Measurements from ENCODE around the gene MAPK6. TPM values are rescaled to one million over a fixed set of nuclear protein-coding genes. Genes with fewer than 3 reads are reported as not detected.
"Not testable (repeated sequence)": the region's sequence is repeated elsewhere in the genome, so short reads cannot be mapped to it uniquely, and the experiment has no call there.

MAPK6 gene
- total RNA-seq, 2 experiments from 2014 or later = 21.3 to 25.5 TPM

DNA sequence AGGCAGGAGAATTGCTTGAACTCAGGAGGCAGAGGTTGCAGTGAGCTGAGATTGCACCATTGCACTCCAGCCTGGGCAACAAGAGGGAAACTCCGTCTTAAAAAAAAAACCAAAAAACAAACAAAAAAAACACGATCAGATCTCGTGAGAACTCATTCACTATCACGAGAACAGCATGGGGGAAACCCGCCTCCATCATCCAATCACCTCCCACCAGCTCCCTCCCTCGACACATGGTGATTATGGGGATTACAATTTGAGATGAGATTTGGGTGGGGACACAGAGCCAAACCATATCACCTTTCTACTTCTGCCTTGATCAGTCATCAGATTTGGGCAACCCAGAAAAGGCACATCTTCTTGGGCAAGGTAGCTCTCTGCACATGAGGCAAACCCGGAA is 15.9 kb upstream of the MAPK6 start:
- H3K4me3 Mint-ChIP-seq; ATAC-seq (ENCODE audit: low read depth); H3K27ac Mint-ChIP-seq; H3K4me1 Mint-ChIP-seq; H3K27me3 Mint-ChIP-seq; DNase-seq; H3K9me3 Mint-ChIP-seq; H3K36me3 Mint-ChIP-seq: not testable (repeated sequence)
- POLR2A ChIA-PET = interaction anchor here (0.6 to 0.9 kb wide), 2 partner anchors 17 to 20 kb away, joined by 3 read pairs; no protein-coding TSS in a partner anchor

DNA sequence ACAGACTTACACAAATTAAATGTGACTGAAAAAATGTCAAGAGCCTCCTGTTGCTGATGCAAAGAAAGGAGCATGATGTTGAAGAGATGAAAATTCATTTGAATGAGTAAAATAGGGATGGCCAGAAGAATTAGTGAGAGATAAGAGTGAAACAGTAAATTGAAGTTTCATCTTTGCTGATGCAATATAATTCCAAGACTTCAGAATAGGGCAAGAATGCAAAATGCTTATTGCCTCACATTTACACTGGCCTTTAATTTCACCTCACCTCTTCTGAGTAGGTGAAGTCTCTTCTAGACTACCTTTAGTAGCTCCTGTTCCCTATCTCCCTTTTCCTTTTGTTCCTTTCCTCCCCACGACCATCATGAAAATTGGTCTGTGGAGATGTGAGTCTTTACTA is 15.3 kb upstream of the MAPK6 start:
- Mint-ChIP-seq H3K4me3 (no peak overlapping the region), H3K27ac (no peak overlapping the region), H3K4me1 (peaks cover 12% of the 10 kb centered on the region), H3K9me3 (no peaks in the 10 kb centered on the region), H3K36me3 (peaks cover 2% of the 10 kb centered on the region), H3K27me3 (no peaks in the 10 kb centered on the region)
- POLR2A ChIA-PET = no interaction called here
- DNase-seq (no peak), ATAC-seq (ENCODE audit: low read depth) (no peak)

DNA sequence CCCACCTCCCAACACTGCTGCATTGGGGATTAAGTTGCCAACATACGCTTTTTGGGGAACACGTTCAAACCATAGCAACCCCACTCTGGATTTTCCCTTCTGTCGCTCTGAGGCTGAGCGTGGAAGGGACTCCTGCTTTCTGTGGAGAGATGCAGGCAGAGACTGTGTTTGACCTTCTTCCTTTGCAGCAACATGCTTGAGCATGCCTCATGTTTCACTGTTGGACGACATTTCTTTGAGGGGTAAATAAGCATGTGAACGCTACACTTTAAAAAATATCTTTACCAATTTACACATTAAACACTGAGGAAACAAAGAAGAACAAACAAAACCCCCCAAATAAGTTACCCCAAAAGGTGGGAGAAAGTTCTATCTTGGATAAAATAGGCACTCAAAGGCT is 14.2 kb upstream of the MAPK6 start:
- ATAC-seq (ENCODE audit: low read depth) (no peak), DNase-seq (no peak)
- H3K27ac Mint-ChIP-seq = no peak overlapping the region
- H3K36me3 Mint-ChIP-seq = peaks cover 2% of the 10 kb centered on the region
- POLR2A ChIA-PET = no interaction called here
- H3K9me3 Mint-ChIP-seq = no peaks in the 10 kb centered on the region
- H3K4me3 Mint-ChIP-seq = no peak overlapping the region
- peaks cover 18% of the 10 kb centered on the region for H3K4me1 Mint-ChIP-seq
- no peaks in the 10 kb centered on the region for H3K27me3 Mint-ChIP-seq

DNA sequence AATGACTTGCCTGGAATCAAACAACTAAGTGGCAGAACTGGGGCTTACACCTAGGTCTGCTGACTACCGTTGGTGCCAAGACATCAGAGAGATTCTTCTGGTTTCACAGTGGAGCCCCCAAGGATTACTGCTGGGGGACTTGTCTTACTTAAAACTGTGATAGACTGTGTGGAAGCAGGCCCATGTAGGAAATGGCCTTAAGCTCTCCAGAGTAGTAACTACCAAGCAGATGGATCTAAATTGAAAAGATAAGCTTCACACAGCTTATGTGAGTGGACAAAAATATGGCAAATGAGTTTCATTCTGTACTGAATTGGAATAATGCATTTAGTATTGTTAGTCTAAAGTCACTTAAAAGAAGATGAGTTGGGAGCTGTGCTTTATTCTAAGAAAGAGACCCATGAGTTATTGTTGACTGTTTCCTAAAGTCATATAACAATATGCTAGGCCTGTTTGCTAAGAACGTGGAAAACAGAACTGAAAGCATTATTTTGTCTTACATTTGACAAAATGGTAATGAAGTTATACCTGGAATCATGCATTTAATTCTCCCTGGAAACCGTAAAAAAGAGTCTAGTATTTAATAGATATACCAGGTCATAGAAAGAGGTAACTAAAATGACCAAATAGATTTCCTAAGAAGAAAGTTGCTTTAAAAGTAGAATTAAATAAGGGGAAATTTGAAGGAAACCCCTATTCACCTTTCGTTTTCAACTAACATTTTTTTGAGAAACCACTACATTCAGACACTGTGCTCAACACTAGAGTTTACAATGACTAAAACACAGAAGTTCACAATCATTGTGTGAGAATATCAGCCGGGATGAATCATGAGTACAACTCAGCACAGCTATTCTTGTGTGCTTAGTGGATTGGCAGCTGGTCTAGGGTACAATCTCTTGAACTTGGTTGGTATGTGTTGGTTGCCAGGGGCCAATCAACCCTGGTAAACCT is 13.0 kb upstream of the MAPK6 start:
- H3K4me3 Mint-ChIP-seq = peak overlapping the region; percentile 2
- no peak overlapping the region for H3K27ac Mint-ChIP-seq
- no peaks in the 10 kb centered on the region for H3K27me3 Mint-ChIP-seq
- ATAC-seq (ENCODE audit: low read depth) = peak; percentile 58
- DNase-seq = no peak
- no peaks in the 10 kb centered on the region for H3K9me3 Mint-ChIP-seq
- peaks cover 2% of the 10 kb centered on the region for H3K36me3 Mint-ChIP-seq
- peaks cover 18% of the 10 kb centered on the region for H3K4me1 Mint-ChIP-seq
- POLR2A ChIA-PET = no interaction called here

DNA sequence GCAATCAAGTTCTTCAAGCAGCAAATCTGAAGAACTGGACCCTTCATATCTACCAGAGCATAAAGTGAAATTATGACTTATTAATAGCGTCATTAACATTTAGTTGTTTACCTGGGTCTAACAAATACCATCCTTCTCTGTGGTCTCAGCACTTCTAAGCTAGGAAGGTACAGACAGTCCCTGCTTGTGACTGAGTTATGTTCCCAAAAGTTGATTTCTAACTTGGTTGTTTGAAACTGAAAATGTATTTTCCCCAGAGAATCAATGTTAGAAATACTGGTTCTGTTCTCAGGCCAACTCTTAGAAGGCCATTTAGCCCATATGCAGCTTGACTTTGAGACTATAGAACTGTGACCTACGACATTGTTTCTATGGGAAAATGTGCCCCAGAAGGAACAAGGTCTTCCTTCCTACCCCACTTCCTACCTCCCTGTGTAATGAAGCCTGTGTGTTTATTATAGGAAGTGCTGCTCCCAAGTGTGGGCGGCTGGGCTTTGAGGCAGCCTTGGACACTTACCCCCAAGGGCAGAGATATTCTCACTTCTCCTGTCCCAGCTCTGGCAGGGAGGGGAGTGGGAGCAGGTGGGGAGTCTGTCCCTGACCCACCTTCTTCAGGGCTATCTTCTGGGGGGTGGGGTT is 12.2 kb upstream of the MAPK6 start:
- H3K9me3 Mint-ChIP-seq = no peaks in the 10 kb centered on the region
- H3K4me3 Mint-ChIP-seq = no peak overlapping the region
- H3K27me3 Mint-ChIP-seq = no peaks in the 10 kb centered on the region
- POLR2A ChIA-PET = interaction anchor here (0.7 to 0.8 kb wide), 2 partner anchors 11 to 30 kb away, joined by 3 to 4 read pairs; no protein-coding TSS in a partner anchor
- peaks cover 2% of the 10 kb centered on the region for H3K36me3 Mint-ChIP-seq
- ATAC-seq (ENCODE audit: low read depth) = no peak
- H3K4me1 Mint-ChIP-seq = peaks cover 18% of the 10 kb centered on the region
- no peak overlapping the region for H3K27ac Mint-ChIP-seq
- no peak for DNase-seq

DNA sequence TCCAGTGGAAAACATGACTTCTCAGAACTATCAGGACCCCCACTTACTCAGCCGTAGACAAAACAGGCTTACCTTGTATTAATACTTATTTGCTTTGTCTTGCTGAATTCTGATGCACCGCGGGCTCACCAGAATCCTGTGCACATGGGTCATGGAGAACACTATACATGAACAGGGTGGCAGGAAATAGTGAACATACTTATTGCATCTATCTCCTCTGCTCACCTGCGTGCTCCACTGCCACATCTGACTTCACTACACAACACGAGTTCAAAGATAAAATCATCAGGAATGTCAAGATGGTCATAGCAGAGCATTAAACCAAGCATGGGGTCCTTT is 10.7 kb upstream of the MAPK6 start:
- Mint-ChIP-seq H3K9me3 (no peaks in the 10 kb centered on the region), H3K4me1 (peaks cover 28% of the 10 kb centered on the region), H3K4me3 (no peak overlapping the region), H3K27ac (no peak overlapping the region), H3K36me3 (no peaks in the 10 kb centered on the region), H3K27me3 (no peaks in the 10 kb centered on the region)
- POLR2A ChIA-PET = no interaction called here
- ATAC-seq (ENCODE audit: low read depth) (no peak), DNase-seq (no peak)

DNA sequence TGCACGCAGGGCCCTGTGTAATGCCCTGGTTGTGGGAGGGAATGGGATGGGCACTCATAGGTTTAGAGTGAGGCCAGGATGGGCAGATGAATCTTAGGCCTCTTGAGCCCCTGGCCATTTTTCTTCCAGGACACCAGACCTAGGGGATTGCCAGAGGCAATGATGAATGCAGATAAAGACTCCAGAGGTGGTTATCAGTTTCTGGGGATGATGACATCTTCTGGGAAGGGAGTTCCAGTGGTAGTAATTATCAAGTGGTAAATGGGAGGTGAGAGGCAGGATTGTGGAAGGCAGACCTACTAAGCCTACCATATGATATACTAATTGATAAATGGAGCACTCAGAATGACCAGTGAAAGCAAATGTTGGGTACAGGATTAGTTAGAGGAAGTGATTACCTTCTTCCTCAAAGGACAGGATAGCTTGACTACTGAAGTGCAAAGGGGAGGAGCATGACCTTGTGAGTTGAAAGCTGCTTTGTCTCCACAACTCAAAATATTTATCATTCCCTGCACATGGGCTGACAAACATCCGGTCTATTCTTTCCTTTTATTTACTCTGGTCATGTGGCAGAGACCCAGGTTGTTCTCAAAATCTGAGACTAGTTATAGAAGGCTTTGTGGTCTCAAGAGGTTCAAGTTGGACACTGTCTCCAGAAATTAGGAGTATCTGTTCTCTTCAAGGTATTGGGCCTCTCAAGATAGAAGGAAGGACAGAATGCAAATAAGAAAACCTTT is 10.2 kb upstream of the MAPK6 start:
- POLR2A ChIA-PET = no interaction called here
- H3K4me1 Mint-ChIP-seq = peaks cover 33% of the 10 kb centered on the region
- no peak overlapping the region for H3K4me3 Mint-ChIP-seq
- no peak overlapping the region for H3K27ac Mint-ChIP-seq
- H3K9me3 Mint-ChIP-seq = no peaks in the 10 kb centered on the region
- DNase-seq (no peak), ATAC-seq (ENCODE audit: low read depth) (no peak)
- no peaks in the 10 kb centered on the region for H3K36me3 Mint-ChIP-seq
- no peaks in the 10 kb centered on the region for H3K27me3 Mint-ChIP-seq

DNA sequence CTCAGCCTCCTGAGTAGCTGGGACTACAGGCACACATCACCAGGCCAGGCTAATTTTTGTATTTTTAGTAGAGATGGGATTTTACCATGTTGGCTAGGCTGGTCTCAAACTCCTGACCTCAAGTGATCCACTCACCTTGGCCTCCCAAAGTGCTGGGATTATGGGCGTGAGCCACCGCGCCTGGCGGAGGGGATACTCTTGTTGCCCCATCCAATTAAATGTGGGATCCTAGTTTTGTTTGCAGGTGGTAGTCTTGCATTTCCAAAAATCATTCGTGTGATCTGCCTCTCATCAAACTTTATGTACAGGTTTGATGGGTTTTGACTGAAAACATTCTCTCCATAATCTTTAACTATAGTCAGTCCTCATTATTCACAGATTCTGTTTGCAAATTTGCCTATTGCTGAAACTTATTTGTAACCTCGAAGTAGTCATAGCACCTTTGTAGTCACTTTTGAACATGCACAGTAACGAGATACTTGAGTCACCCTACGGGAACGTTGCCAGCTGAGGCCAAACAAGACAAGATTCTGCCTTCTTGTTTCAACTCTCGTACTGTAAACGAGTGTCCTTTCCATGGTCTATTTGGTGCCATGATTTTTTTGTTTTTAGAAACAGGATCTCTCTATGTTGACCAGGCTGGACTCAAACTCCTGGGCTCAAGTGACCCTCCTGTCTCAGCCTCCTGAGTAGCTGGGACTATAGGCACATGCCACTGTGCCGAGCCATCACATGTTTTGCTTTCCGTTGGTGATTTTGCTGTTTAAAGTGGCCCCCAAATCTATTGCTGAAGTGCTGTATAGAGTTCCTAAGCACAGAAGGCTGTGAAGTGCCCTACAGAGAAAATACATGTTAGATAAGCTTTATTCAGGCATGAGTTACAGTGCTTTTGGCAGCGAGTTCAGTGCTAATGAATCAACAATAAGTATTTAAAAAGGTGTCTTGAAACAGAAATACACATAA is 8.1 kb upstream of the MAPK6 start:
- no peaks in the 10 kb centered on the region for H3K27me3 Mint-ChIP-seq
- H3K9me3 Mint-ChIP-seq = no peaks in the 10 kb centered on the region
- H3K27ac Mint-ChIP-seq = no peak overlapping the region
- POLR2A ChIA-PET = no interaction called here
- no peak overlapping the region for H3K4me3 Mint-ChIP-seq
- H3K4me1 Mint-ChIP-seq = peaks cover 34% of the 10 kb centered on the region
- H3K36me3 Mint-ChIP-seq = no peaks in the 10 kb centered on the region
- no peak for ATAC-seq (ENCODE audit: low read depth)
- no peak for DNase-seq

DNA sequence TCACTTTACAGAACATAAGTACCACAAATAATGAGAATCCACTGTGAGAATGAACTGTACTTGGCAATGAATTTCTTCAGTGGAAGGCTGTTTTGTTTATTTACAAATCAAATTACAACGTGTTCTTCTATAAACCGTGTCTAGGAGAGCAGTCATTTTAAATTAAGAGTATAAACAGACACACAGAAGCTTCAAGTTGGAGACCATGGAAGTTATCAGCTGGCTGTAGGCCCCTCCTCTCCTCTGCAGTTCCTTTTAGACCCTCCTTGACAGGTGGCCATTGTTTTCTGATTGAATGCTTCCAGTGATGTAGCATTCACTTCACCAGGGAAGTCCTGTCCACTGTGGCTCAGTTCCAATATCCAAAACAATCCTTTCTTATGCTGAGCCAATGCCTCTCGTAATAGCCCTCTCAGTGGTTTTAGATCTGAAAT is 7.3 kb upstream of the MAPK6 start:
- Mint-ChIP-seq H3K4me3 (no peak overlapping the region), H3K36me3 (no peaks in the 10 kb centered on the region), H3K9me3 (no peaks in the 10 kb centered on the region), H3K27me3 (no peaks in the 10 kb centered on the region), H3K27ac (no peak overlapping the region), H3K4me1 (peaks cover 30% of the 10 kb centered on the region)
- DNase-seq (no peak), ATAC-seq (ENCODE audit: low read depth) (no peak)
- POLR2A ChIA-PET = no interaction called here

DNA sequence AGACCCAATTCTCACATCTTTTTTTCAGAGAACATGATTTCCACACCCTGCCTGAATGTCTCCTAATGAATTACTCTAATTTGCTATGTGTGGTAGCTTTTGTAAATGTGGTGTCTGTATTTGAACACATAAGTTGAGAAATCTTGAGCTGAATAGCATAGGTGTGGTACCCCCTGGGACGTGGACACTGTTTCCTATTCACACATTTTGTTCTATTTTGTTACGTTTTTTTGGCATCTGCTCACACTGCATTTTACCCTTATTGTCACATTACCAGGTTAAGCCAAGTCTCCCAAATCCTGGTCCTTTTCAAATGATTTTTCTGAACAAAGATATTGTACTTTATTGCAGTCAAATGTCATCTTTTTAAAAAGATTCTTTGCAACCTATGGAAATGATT is 6.8 kb upstream of the MAPK6 start:
- no peak overlapping the region for H3K4me3 Mint-ChIP-seq

DNA sequence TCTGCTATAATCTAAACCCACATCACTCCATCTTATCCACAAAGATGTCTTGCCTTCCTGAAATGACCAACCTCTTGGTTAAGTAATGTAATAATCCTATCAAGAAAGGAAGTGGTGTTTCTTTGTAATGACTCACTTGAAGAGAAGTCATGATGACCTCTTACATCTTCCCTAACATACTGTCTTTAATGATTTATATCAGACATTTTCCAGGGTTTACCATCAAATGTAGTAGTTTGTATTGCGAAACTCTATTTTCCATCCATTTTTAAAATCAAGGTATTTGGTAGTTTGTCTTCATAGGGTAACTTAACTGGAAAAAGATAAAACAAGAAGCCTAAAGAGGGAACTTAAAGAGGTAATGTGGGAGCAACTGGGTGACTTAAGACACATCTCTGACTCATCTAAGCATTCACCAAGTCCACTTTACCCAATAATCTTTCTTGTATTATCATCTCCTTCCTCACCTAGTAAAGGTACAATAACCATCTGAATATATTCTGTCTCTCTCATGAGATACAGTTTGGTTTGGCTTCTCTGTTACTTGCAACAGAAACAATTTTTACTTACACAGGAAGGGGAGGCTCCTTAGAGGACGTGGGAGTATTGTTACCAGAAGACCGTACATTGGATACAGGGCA is 5.7 kb upstream of the MAPK6 start:
- H3K36me3 Mint-ChIP-seq = no peaks in the 10 kb centered on the region
- H3K9me3 Mint-ChIP-seq = no peaks in the 10 kb centered on the region
- no peak for DNase-seq
- peak; percentile 73 for ATAC-seq (ENCODE audit: low read depth)
- peaks cover 26% of the 10 kb centered on the region for H3K4me1 Mint-ChIP-seq
- H3K27ac Mint-ChIP-seq = peak overlapping the region; percentile 10
- no peak overlapping the region for H3K4me3 Mint-ChIP-seq
- no peaks in the 10 kb centered on the region for H3K27me3 Mint-ChIP-seq
- POLR2A ChIA-PET = no interaction called here

More for the DNA sequence above, 6.8 kb upstream of the MAPK6 start:
- no peaks in the 10 kb centered on the region for H3K9me3 Mint-ChIP-seq
- no peaks in the 10 kb centered on the region for H3K27me3 Mint-ChIP-seq
- no peaks in the 10 kb centered on the region for H3K36me3 Mint-ChIP-seq
- no peak for ATAC-seq (ENCODE audit: low read depth)
- peaks cover 30% of the 10 kb centered on the region for H3K4me1 Mint-ChIP-seq
- H3K27ac Mint-ChIP-seq = peak overlapping the region; percentile 15
- POLR2A ChIA-PET = no interaction called here
- DNase-seq = no peak

DNA sequence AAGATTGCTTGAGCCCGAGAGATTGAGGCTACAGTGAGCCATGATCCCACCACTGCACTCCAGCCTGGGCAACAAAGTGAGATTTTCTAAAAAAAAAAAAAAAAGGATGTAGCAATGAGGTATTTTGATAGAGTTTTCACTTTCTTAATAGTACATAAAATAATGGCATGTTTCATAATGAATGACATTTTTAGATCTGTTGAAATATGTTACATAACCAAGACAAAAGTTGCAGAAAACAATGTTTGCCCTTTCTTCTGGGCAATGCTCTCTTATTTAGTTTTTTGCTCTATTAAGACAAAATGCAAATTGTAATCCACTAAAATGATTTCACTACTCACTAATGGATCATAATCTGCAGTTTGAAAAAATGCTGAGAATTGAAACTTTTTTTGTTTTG is 4.4 kb upstream of the MAPK6 start:
- Mint-ChIP-seq H3K4me3 (no peak overlapping the region), H3K4me1 (peaks cover 16% of the 10 kb centered on the region), H3K27ac (no peak overlapping the region), H3K36me3 (no peaks in the 10 kb centered on the region), H3K27me3 (peaks cover 2% of the 10 kb centered on the region), H3K9me3 (no peaks in the 10 kb centered on the region)
- no peak for ATAC-seq (ENCODE audit: low read depth)
- DNase-seq = no peak
- POLR2A ChIA-PET = no interaction called here

Data from activated naive CD8-positive, alpha-beta T cell treated with anti-CD3 and anti-CD28 coated beads, Interleukin-2, amount 10 ng/mL, durations not matched to agents 7 days and 5 days (primary cell).